Glutamatergic neuron (in vitro differentiated cells): ENCODE measurements around the gene ADGRB3. TPM values are rescaled to one million over a fixed set of nuclear protein-coding genes. Genes with fewer than 3 reads are reported as not detected.

Experiments used
- DNase-seq: peaks from one replicate; pipeline ENCODE4 v3.0.0; 2022
- H3K27ac Mint-ChIP-seq: one replicate; pipeline ENCODE4 v1.8.0; 2020; ENCODE audit warnings: mild to moderate bottlenecking, mixed read lengths, inconsistent platforms; ENCODE audit not compliant: unreplicated experiment
- H3K27me3 Mint-ChIP-seq: one replicate; pipeline ENCODE4 v1.8.0; 2020; ENCODE audit warnings: mild to moderate bottlenecking, moderate library complexity, mixed read lengths, inconsistent platforms; ENCODE audit not compliant: unreplicated experiment
- H3K36me3 Mint-ChIP-seq: one replicate; pipeline ENCODE4 v1.8.0; 2020; ENCODE audit warnings: mild to moderate bottlenecking, mixed read lengths, inconsistent platforms; ENCODE audit not compliant: unreplicated experiment
- H3K4me1 Mint-ChIP-seq: one replicate; pipeline ENCODE4 v1.8.0; 2020; ENCODE audit warnings: mild to moderate bottlenecking, low read depth, mixed read lengths, inconsistent platforms; ENCODE audit not compliant: unreplicated experiment
- H3K4me3 Mint-ChIP-seq: one replicate; pipeline ENCODE4 v1.8.0; 2020; ENCODE audit warnings: mild to moderate bottlenecking, mixed read lengths, inconsistent platforms; ENCODE audit not compliant: unreplicated experiment
- H3K9me3 Mint-ChIP-seq: one replicate; pipeline ENCODE4 v1.8.0; 2020; ENCODE audit warnings: mild to moderate bottlenecking, moderate library complexity, mixed read lengths, inconsistent platforms; ENCODE audit not compliant: unreplicated experiment
- CTCF ChIP-seq: fragments of 200-600 bp; sonication (generic); IDR thresholded peaks from one replicate; pipeline ENCODE4 v1.5.0; 2021; ENCODE audit not compliant: partially characterized antibody, unreplicated experiment
- total RNA-seq: library from RNA; stranded (reverse); fragmentation: NEBNext Ultra II Directional; extraction: Animal tissue kit (Norgen Biotek cat#: 25700); gene quantifications from one replicate; pipeline ENCODE4 v1.2.1, GENCODE V29; 2021; ENCODE audit not compliant: unreplicated experiment

The ADGRB3 gene
- total RNA-seq, 1 donor from 2014 or later = 7.3 TPM

GRCh38 chr6:68915586-68915985 lies 280.5 kb downstream of the ADGRB3 start:
- Mint-ChIP-seq H3K4me3 (no peak overlapping the region), H3K36me3 (no peaks in the 10 kb centered on the region), H3K27me3 (no peaks in the 10 kb centered on the region), H3K27ac (no peak overlapping the region), H3K4me1 (no peaks in the 10 kb centered on the region), H3K9me3 (peaks cover 1% of the 10 kb centered on the region)
- no peak for DNase-seq
- TF ChIP-seq CTCF = no peak

GRCh38 chr6:68919537-68919936 lies 284.5 kb downstream of the ADGRB3 start:
- no peak overlapping the region for H3K27ac Mint-ChIP-seq
- H3K4me1 Mint-ChIP-seq = no peaks in the 10 kb centered on the region
- no peak for DNase-seq
- no peak overlapping the region for H3K4me3 Mint-ChIP-seq
- no peaks in the 10 kb centered on the region for H3K36me3 Mint-ChIP-seq
- no peaks in the 10 kb centered on the region for H3K9me3 Mint-ChIP-seq
- TF ChIP-seq CTCF = no peak
- H3K27me3 Mint-ChIP-seq = no peaks in the 10 kb centered on the region

GRCh38 chr6:68941345-68941744 lies 306.3 kb downstream of the ADGRB3 start:
- H3K4me1 Mint-ChIP-seq = no peaks in the 10 kb centered on the region
- no peaks in the 10 kb centered on the region for H3K36me3 Mint-ChIP-seq
- peaks cover 1% of the 10 kb centered on the region for H3K27me3 Mint-ChIP-seq
- DNase-seq = no peak
- H3K27ac Mint-ChIP-seq = no peak overlapping the region
- no peak overlapping the region for H3K4me3 Mint-ChIP-seq
- no peak for TF ChIP-seq CTCF
- H3K9me3 Mint-ChIP-seq = no peaks in the 10 kb centered on the region

GRCh38 chr6:68947721-68948120 lies 312.6 kb downstream of the ADGRB3 start:
- Mint-ChIP-seq H3K27me3 (peaks cover 2% of the 10 kb centered on the region), H3K9me3 (no peaks in the 10 kb centered on the region), H3K36me3 (no peaks in the 10 kb centered on the region), H3K4me3 (no peak overlapping the region), H3K27ac (no peak overlapping the region), H3K4me1 (peaks cover 4% of the 10 kb centered on the region)
- DNase-seq = no peak
- TF ChIP-seq CTCF = no peak

- no peak overlapping the region for H3K27ac Mint-ChIP-seq
- no peak for TF ChIP-seq CTCF
- no peak overlapping the region for H3K4me3 Mint-ChIP-seq
- no peaks in the 10 kb centered on the region for H3K9me3 Mint-ChIP-seq
- peaks cover 2% of the 10 kb centered on the region for H3K27me3 Mint-ChIP-seq
- no peaks in the 10 kb centered on the region for H3K36me3 Mint-ChIP-seq
- peaks cover 4% of the 10 kb centered on the region for H3K4me1 Mint-ChIP-seq
- no peak for DNase-seq
Measured at GRCh38 chr6:68951270-68951669, 316.2 kb downstream of the ADGRB3 start.
